WTC11 (cell line): Measurements from ENCODE around the gene C2orf72. TPM values are rescaled to one million over a fixed set of nuclear protein-coding genes. Genes with fewer than 3 reads are reported as not detected.

Experiments
- ATAC-seq: fragments of 200-7000 bp; cut with Tn5 transposase; 2 replicates; pipeline ENCODE4 v1.10.0; 2021; ENCODE audit warnings: mild to moderate bottlenecking, moderate library complexity
- CTCF ChIA-PET: fragments of 300-600 bp; sonication (Branson Sonifier 250); formaldehyde crosslinking; loops from one replicate; lab custom pipeline; 2021; ENCODE audit warnings: antibody characterized with exemption; lab: Charles Lee
- POLR2A ChIA-PET: fragments of 350-600 bp; sonication (Branson Sonifier 250); formaldehyde crosslinking; loops from one replicate; lab custom pipeline; 2021; ENCODE audit warnings: antibody characterized with exemption; lab: Charles Lee
- DNase-seq: peaks from one replicate; pipeline ENCODE4 v3.0.0; 2021; ENCODE audit warnings: low spot score
- H3K27ac Mint-ChIP-seq: 2 replicates; pipeline ENCODE4 v1.8.0; 2021; ENCODE audit warnings: mixed read lengths
- H3K27me3 Mint-ChIP-seq: 2 replicates; pipeline ENCODE4 v1.8.0; 2021; ENCODE audit warnings: low read depth, mild to moderate bottlenecking, moderate library complexity, mixed read lengths
- H3K36me3 Mint-ChIP-seq: 2 replicates; pipeline ENCODE4 v1.8.0; 2021; ENCODE audit warnings: mixed read lengths
- H3K4me1 Mint-ChIP-seq: 2 replicates; pipeline ENCODE4 v1.8.0; 2022; ENCODE audit warnings: mixed read lengths
- H3K4me3 Mint-ChIP-seq: 2 replicates; pipeline ENCODE4 v1.8.0; 2021; ENCODE audit warnings: mild to moderate bottlenecking, moderate library complexity, mixed read lengths
- H3K9me3 Mint-ChIP-seq: 2 replicates; pipeline ENCODE4 v1.8.0; 2021; ENCODE audit warnings: mixed read lengths
- CREB1 ChIP-seq: sonication (generic); formaldehyde crosslinking; IDR thresholded peaks from 2 replicates; pipeline ENCODE4 v1.8.0; 2023; ENCODE audit warnings: mild to moderate bottlenecking, missing genetic modification reagents
- FOXK1 ChIP-seq: sonication (generic); formaldehyde crosslinking; IDR thresholded peaks from 2 replicates; pipeline ENCODE4 v1.8.0; 2022; ENCODE audit warnings: mild to moderate bottlenecking, moderate library complexity, missing genetic modification reagents
- MYBL2 ChIP-seq: sonication (generic); formaldehyde crosslinking; IDR thresholded peaks from 2 replicates; pipeline ENCODE4 v1.8.1; 2023; ENCODE audit warnings: mild to moderate bottlenecking, moderate library complexity, missing genetic modification reagents
- RELA ChIP-seq: sonication (generic); formaldehyde crosslinking; IDR thresholded peaks from 2 replicates; pipeline ENCODE4 v1.8.1; 2022; ENCODE audit warnings: missing genetic modification reagents, mild to moderate bottlenecking, borderline replicate concordance
- RORB ChIP-seq: fragments of 250-450 bp; sonication (Bioruptor Pico); IDR thresholded peaks from 2 replicates; pipeline ENCODE4 v1.9.0; 2021; ENCODE audit warnings: mild to moderate bottlenecking
- SMAD3 ChIP-seq: sonication (generic); formaldehyde crosslinking; IDR thresholded peaks from 2 replicates; pipeline ENCODE4 v1.8.0; 2022; ENCODE audit warnings: missing genetic modification reagents, mild to moderate bottlenecking, borderline replicate concordance
- TEAD4 ChIP-seq: sonication (generic); formaldehyde crosslinking; IDR thresholded peaks from 2 replicates; pipeline ENCODE4 v1.8.0; 2022; ENCODE audit warnings: mild to moderate bottlenecking, missing genetic modification reagents
- ZNF263 ChIP-seq: sonication (generic); formaldehyde crosslinking; IDR thresholded peaks from 2 replicates; pipeline ENCODE4 v1.8.1; 2022; ENCODE audit warnings: low read depth, mild to moderate bottlenecking, moderate library complexity, missing genetic modification reagents
- ZNF317 ChIP-seq: sonication (generic); formaldehyde crosslinking; IDR thresholded peaks from 2 replicates; pipeline ENCODE4 v1.8.1; 2023; ENCODE audit warnings: low read depth, mild to moderate bottlenecking, moderate library complexity, missing genetic modification reagents, borderline replicate concordance
- ZNF416 ChIP-seq: fragments of 250-450 bp; sonication (Bioruptor Pico); IDR thresholded peaks from 2 replicates; pipeline ENCODE4 v1.9.0; 2021; ENCODE audit warnings: mild to moderate bottlenecking, inconsistent platforms
- total RNA-seq: library from RNA; stranded (reverse); gene quantifications from 3 replicates; pipeline ENCODE4 v1.2.3, GENCODE V29; 2021
- TF ChIP-seq, protein P1 (sequence below): sonication (generic); formaldehyde crosslinking; IDR thresholded peaks from 2 replicates; pipeline ENCODE4 v1.8.0; 2023; ENCODE audit warnings: missing genetic modification reagents, mild to moderate bottlenecking, borderline replicate concordance
- TF ChIP-seq, protein P2 (sequence below): fragments of 250-450 bp; sonication (Bioruptor Pico); IDR thresholded peaks from 2 replicates; pipeline ENCODE4 v1.9.0; 2021; ENCODE audit warnings: moderate library complexity, mild to moderate bottlenecking, inconsistent platforms, borderline replicate concordance
- TF ChIP-seq, protein P3 (sequence below): sonication (generic); formaldehyde crosslinking; IDR thresholded peaks from 2 replicates; pipeline ENCODE4 v1.8.0; 2022; ENCODE audit warnings: mild to moderate bottlenecking, missing genetic modification reagents
- TF ChIP-seq, protein P4 (sequence below): sonication (generic); formaldehyde crosslinking; IDR thresholded peaks from 2 replicates; pipeline ENCODE4 v1.8.1; 2023; ENCODE audit warnings: mild to moderate bottlenecking, missing genetic modification reagents
- TF ChIP-seq, protein P5 (sequence below): fragments of 250-450 bp; sonication (Bioruptor Pico); IDR thresholded peaks from 2 replicates; pipeline ENCODE4 v2.1.2; 2022; ENCODE audit warnings: mild to moderate bottlenecking, moderate library complexity

C2orf72 gene
- total RNA-seq, 1 experiment from 2014 or later = 1.7 TPM

DNA sequence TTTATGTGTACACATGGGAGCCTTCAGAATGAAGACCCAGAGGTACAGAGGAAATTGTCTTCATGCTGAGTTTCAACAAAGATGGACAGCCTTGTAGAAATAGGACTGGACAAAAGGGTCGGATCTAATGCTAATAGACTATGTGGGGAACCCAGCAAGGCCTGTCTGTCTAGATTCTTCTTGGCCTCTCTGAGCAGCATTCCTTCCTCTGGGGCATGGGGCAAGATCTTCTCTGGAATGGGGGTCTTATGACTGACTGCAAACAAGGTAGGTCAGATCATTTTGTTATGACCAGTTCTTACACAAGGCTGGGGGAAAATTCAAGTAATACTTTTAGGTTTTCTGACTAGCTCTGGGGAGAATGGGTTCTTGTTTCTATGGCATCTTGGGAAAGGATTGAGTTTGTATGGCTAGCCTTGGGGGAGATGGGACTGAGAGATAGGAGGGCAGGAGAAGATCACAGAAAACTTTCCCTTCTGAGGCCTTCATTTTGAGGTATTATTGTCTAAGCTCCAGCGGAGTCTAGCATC, 27.1 kb upstream of the C2orf72 start:
- H3K4me1 Mint-ChIP-seq = peaks cover 8% of the 10 kb centered on the region; the same call in 1 of the 2 replicates
- ATAC-seq (no peak), DNase-seq (no peak)
- H3K4me3 Mint-ChIP-seq = no peak overlapping the region
- ChIA-PET CTCF (no interaction called here), POLR2A (no interaction called here)
- no peaks in the 10 kb centered on the region; the same call in 1 of the 2 replicates for H3K27me3 Mint-ChIP-seq
- peaks cover 4% of the 10 kb centered on the region for H3K36me3 Mint-ChIP-seq
- TF ChIP-seq ZNF263 (CRISPR knock-in tag) (no peak), RELA (CRISPR knock-in tag) (no peak), SMAD3 (CRISPR knock-in tag) (no peak), MYBL2 (CRISPR knock-in tag) (no peak), TEAD4 (CRISPR knock-in tag) (no peak), FOXK1 (CRISPR knock-in tag) (no peak), CREB1 (CRISPR knock-in tag) (no peak)
- TF ChIP-seq, protein P1, sequence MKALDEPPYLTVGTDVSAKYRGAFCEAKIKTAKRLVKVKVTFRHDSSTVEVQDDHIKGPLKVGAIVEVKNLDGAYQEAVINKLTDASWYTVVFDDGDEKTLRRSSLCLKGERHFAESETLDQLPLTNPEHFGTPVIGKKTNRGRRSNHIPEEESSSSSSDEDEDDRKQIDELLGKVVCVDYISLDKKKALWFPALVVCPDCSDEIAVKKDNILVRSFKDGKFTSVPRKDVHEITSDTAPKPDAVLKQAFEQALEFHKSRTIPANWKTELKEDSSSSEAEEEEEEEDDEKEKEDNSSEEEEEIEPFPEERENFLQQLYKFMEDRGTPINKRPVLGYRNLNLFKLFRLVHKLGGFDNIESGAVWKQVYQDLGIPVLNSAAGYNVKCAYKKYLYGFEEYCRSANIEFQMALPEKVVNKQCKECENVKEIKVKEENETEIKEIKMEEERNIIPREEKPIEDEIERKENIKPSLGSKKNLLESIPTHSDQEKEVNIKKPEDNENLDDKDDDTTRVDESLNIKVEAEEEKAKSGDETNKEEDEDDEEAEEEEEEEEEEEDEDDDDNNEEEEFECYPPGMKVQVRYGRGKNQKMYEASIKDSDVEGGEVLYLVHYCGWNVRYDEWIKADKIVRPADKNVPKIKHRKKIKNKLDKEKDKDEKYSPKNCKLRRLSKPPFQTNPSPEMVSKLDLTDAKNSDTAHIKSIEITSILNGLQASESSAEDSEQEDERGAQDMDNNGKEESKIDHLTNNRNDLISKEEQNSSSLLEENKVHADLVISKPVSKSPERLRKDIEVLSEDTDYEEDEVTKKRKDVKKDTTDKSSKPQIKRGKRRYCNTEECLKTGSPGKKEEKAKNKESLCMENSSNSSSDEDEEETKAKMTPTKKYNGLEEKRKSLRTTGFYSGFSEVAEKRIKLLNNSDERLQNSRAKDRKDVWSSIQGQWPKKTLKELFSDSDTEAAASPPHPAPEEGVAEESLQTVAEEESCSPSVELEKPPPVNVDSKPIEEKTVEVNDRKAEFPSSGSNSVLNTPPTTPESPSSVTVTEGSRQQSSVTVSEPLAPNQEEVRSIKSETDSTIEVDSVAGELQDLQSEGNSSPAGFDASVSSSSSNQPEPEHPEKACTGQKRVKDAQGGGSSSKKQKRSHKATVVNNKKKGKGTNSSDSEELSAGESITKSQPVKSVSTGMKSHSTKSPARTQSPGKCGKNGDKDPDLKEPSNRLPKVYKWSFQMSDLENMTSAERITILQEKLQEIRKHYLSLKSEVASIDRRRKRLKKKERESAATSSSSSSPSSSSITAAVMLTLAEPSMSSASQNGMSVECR (CRISPR knock-in tag) = no peak
- TF ChIP-seq, protein P2, sequence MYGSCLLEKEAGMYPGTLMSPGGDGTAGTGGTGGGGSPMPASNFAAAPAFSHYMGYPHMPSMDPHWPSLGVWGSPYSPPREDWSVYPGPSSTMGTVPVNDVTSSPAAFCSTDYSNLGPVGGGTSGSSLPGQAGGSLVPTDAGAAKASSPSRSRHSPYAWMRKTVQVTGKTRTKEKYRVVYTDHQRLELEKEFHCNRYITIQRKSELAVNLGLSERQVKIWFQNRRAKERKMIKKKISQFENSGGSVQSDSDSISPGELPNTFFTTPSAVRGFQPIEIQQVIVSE = no peak
- TF ChIP-seq, protein P3, sequence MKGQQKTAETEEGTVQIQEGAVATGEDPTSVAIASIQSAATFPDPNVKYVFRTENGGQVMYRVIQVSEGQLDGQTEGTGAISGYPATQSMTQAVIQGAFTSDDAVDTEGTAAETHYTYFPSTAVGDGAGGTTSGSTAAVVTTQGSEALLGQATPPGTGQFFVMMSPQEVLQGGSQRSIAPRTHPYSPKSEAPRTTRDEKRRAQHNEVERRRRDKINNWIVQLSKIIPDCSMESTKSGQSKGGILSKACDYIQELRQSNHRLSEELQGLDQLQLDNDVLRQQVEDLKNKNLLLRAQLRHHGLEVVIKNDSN (CRISPR knock-in tag) = no peak
- H3K27ac Mint-ChIP-seq = no peak overlapping the region
- H3K9me3 Mint-ChIP-seq = peaks cover 5% of the 10 kb centered on the region

DNA sequence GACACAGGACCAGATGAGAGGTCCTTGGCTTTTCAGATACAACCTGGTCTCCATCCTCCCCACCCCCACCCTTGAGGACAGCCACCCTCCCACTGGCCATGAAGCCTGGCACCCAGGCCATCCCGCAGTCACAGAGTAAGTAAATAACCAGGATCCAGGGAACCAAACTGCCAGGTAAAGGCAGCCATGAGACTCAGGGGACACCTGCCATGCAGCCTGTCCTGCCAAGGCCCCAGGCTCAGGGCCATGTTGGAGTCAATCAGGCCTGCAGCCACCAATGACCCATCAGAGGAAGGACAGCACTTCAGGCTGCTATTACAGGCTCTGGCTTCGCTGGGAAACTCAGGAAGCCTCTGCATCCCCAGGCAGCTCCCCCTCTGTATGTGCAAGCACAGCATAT, 25.8 kb upstream of the C2orf72 start:
- ChIA-PET CTCF (interaction anchor here (0.7 to 1.2 kb wide), 2 partner anchors 12 to 41 kb away, joined by 3 to 4 read pairs; no protein-coding TSS in a partner anchor), POLR2A (interaction anchor here (0.6 kb wide), 1 partner anchor 9 kb away, joined by 3 read pairs; no protein-coding TSS in a partner anchor)
- no peaks in the 10 kb centered on the region; the same call in none of the 2 replicates for H3K27me3 Mint-ChIP-seq
- H3K9me3 Mint-ChIP-seq = no peaks in the 10 kb centered on the region
- ATAC-seq (no peak), DNase-seq (no peak)
- TF ChIP-seq, protein P4, sequence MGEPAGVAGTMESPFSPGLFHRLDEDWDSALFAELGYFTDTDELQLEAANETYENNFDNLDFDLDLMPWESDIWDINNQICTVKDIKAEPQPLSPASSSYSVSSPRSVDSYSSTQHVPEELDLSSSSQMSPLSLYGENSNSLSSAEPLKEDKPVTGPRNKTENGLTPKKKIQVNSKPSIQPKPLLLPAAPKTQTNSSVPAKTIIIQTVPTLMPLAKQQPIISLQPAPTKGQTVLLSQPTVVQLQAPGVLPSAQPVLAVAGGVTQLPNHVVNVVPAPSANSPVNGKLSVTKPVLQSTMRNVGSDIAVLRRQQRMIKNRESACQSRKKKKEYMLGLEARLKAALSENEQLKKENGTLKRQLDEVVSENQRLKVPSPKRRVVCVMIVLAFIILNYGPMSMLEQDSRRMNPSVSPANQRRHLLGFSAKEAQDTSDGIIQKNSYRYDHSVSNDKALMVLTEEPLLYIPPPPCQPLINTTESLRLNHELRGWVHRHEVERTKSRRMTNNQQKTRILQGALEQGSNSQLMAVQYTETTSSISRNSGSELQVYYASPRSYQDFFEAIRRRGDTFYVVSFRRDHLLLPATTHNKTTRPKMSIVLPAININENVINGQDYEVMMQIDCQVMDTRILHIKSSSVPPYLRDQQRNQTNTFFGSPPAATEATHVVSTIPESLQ (CRISPR knock-in tag) = no peak
- TF ChIP-seq, protein P5, sequence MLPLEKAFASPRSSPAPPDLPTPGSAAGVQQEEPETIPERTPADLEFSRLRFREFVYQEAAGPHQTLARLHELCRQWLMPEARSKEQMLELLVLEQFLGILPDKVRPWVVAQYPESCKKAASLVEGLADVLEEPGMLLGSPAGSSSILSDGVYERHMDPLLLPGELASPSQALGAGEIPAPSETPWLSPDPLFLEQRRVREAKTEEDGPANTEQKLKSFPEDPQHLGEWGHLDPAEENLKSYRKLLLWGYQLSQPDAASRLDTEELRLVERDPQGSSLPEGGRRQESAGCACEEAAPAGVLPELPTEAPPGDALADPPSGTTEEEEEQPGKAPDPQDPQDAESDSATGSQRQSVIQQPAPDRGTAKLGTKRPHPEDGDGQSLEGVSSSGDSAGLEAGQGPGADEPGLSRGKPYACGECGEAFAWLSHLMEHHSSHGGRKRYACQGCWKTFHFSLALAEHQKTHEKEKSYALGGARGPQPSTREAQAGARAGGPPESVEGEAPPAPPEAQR (CRISPR knock-in tag) = no peak
- TF ChIP-seq RORB = no peak
- TF ChIP-seq ZNF317 (CRISPR knock-in tag) = no peak
- TF ChIP-seq ZNF416 (CRISPR knock-in tag) = no peak
- H3K4me3 Mint-ChIP-seq = no peak overlapping the region
- H3K4me1 Mint-ChIP-seq = peaks cover 18% of the 10 kb centered on the region
- H3K27ac Mint-ChIP-seq = no peak overlapping the region
- H3K36me3 Mint-ChIP-seq = no peaks in the 10 kb centered on the region
